Suprapubic skin (tissue), 4 donors: ENCODE measurements around the gene RAP1GAP. TPM values are rescaled to one million over a fixed set of nuclear protein-coding genes. Genes with fewer than 3 reads are reported as not detected.

Experiments used
- DNase-seq, 2 donors: peaks; one replicate each; pipeline ENCODE4 v3.0.0-alpha.2; 2019; ENCODE audit warnings: low spot score in 2 of 2
- H3K27ac ChIP-seq: fragments of 200-600 bp; sonication (generic); one replicate; pipeline ENCODE4 v1.5.1; 2019
- H3K27me3 ChIP-seq: fragments of 200-600 bp; sonication (generic); one replicate; pipeline ENCODE4 v1.5.1; 2019
- H3K36me3 ChIP-seq: fragments of 200-600 bp; sonication (generic); one replicate; pipeline ENCODE4 v1.5.1; 2019
- H3K4me1 ChIP-seq: fragments of 200-600 bp; sonication (generic); one replicate; pipeline ENCODE4 v1.5.1; 2019
- H3K4me3 ChIP-seq: fragments of 200-600 bp; sonication (generic); one replicate; pipeline ENCODE4 v1.5.1; 2019; ENCODE audit warnings: mild to moderate bottlenecking
- H3K9me3 ChIP-seq: fragments of 200-600 bp; sonication (generic); one replicate; pipeline ENCODE4 v1.5.1; 2019
- CTCF ChIP-seq, 2 donors: fragments of 200-600 bp in 1 of 2; fragments of 450-650 bp in 1 of 2; sonication (generic) in 1 of 2; IDR thresholded peaks; one replicate each; pipeline ENCODE4 v1.5.1; 2016 to 2019; ENCODE audit warnings: antibody characterized with exemption in 2 of 2, mild to moderate bottlenecking in 1 of 2, moderate library complexity in 1 of 2
- EP300 ChIP-seq: sonication (generic); formaldehyde crosslinking; IDR thresholded peaks from one replicate; pipeline ENCODE4 v1.6.1; 2017; ENCODE audit warnings: antibody characterized with exemption
- POLR2A ChIP-seq, 2 donors: fragments of 450-650 bp; IDR thresholded peaks; one replicate each; pipeline ENCODE4 v1.6.1; 2017; ENCODE audit warnings: antibody characterized with exemption in 2 of 2, mild to moderate bottlenecking in 2 of 2, moderate library complexity in 2 of 2
- POLR2AphosphoS5 ChIP-seq, 3 donors: sonication (generic); formaldehyde crosslinking; IDR thresholded peaks; one replicate each; pipeline ENCODE4 v1.6.1; 2017; ENCODE audit warnings: antibody characterized with exemption in 3 of 3
- WGBS: methylation state at CpG from one replicate; pipeline ENCODE4 v1.1.5; 2018; 5-methylcytosine and 5-hydroxymethylcytosine counted together
- total RNA-seq, 4 donors: library from RNA; depleted of rRNA; stranded (reverse); fragments of >200 nt; gene quantifications; one replicate each; pipeline ENCODE4 v1.1.0, GENCODE V29; 2016

Gene RAP1GAP
- total RNA-seq, 4 donors from 2014 or later = 1.5 to 4.9 (median 3.6) TPM

DNA sequence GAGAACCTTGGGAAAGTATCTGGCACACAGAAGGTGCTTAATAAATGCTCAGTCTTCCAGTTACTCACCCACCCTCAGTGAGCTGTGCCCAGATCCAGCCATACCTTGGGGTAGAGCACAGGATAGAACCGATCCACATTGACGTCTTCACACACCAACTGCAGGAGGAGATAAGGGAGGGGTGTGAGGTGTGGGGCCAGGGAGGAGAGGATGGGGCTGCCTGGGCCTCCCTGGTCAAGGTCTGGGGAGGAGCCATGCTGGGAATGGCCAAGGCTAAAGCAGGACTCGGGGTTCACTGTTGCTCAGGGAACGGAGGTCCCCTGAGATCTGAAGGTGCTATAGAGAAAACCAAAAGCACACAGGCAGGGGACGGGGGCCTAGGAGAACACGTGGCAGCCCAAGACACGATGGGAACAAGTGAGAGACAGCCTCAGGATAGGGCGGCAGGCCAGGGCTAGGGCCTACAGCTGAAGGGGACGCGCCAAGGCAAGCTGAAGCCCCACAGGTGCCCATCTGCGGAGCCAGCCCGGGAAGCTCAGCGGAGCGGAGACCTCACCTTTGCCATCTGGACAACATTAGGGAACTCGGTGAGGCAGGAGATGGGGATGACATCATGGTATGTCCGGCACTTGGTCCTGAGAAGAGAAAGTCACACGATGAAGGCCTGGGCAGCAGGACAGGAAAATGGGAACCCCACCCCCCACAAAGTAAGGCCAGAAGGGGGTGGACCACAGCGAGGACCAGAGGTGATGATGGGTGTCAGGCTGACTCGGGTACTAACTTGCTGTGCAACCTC lies 55.9 kb downstream of the RAP1GAP start:
- Histone ChIP-seq H3K4me3 (no peak overlapping the region), H3K27ac (no peak overlapping the region), H3K36me3 (no peaks in the 10 kb centered on the region), H3K4me1 (peaks cover 17% of the 10 kb centered on the region), H3K9me3 (no peaks in the 10 kb centered on the region), H3K27me3 (peaks cover 2% of the 10 kb centered on the region)
- DNase-seq = no peak
- WGBS = 85% methylated on average over 19 of the region's 19 CpGs
- TF ChIP-seq POLR2A (IDR thresholded peaks at IDR 0.05) (no peak), CTCF (IDR thresholded peaks at IDR 0.05) (no peak), POLR2AphosphoS5 (IDR thresholded peaks at IDR 0.05) (no peak), EP300 (no peak)

- no peaks in the 10 kb centered on the region for H3K36me3 ChIP-seq
- no peaks in the 10 kb centered on the region for H3K9me3 ChIP-seq
- no peak overlapping the region for H3K27ac ChIP-seq
- TF ChIP-seq POLR2AphosphoS5 (IDR thresholded peaks at IDR 0.05) (no peak), EP300 (no peak), CTCF (IDR thresholded peaks at IDR 0.05) (no peak), POLR2A (IDR thresholded peaks at IDR 0.05) (no peak)
- H3K4me3 ChIP-seq = no peak overlapping the region
- H3K27me3 ChIP-seq = peaks cover 2% of the 10 kb centered on the region
- H3K4me1 ChIP-seq = peaks cover 17% of the 10 kb centered on the region
- WGBS = 91% methylated on average over 13 of the region's 13 CpGs
- DNase-seq = no peak
Measured at GRCh38 chr1:21612057-21612456, 57.1 kb downstream of the RAP1GAP start.

DNA sequence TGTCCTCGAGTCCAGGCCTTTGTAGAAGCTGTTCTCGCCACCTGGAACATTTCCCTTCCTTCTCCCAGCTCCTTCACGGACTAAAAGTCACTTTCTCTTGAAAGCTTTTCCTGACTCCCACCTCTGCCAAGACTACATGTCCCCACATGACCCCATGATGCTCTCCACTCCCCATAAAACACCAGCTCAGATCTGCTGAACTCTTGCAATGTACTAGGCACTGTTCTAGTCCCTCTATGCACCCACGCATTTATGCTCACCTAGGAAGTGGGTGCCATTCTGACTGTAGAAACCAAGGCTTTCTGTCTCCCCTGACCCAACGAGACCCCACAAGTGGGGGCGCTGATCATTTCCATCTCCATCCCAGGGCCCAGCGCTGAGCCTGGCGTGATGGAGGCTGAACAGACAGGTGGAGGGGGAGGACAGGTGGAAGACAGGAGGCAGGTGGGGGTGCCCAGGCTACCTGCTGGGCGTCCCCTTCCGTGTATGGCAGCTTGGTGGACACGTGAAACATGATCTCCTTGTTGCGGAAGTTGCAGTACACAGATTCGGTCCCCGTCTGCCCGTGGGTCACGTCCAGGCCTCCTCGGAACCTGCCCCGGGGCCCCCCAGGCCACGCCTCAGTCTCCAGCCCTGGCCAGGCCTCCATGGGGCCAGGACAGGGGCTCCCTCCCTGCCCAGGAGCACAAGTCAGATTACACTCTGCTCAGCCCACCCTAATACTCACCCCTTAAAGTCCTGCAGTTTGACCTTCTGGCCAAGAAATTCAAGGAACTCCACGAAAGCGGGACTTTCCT lies 58.0 kb downstream of the RAP1GAP start:
- H3K27ac ChIP-seq = no peak overlapping the region
- H3K4me1 ChIP-seq = peaks cover 17% of the 10 kb centered on the region
- TF ChIP-seq POLR2A (IDR thresholded peaks at IDR 0.05) (no peak), POLR2AphosphoS5 (IDR thresholded peaks at IDR 0.05) (no peak), CTCF (IDR thresholded peaks at IDR 0.05) (no peak)
- peaks cover 2% of the 10 kb centered on the region for H3K27me3 ChIP-seq
- no peaks in the 10 kb centered on the region for H3K36me3 ChIP-seq
- no peaks in the 10 kb centered on the region for H3K9me3 ChIP-seq
- no peak overlapping the region for H3K4me3 ChIP-seq
- 85% methylated on average over 21 of the region's 21 CpGs for WGBS
- no peak for DNase-seq

GRCh38 chr1:21610027-21610426 lies 59.1 kb downstream of the RAP1GAP start:
- WGBS = 89% methylated on average over 14 of the region's 16 CpGs
- Histone ChIP-seq H3K4me3 (no peak overlapping the region), H3K9me3 (no peaks in the 10 kb centered on the region), H3K4me1 (peaks cover 8% of the 10 kb centered on the region), H3K27me3 (peaks cover 2% of the 10 kb centered on the region), H3K36me3 (no peaks in the 10 kb centered on the region), H3K27ac (no peak overlapping the region)
- TF ChIP-seq EP300 (no peak), POLR2AphosphoS5 (IDR thresholded peaks at IDR 0.05) (no peak), POLR2A (IDR thresholded peaks at IDR 0.05) (no peak), CTCF (IDR thresholded peaks at IDR 0.05) (no peak)
- DNase-seq = no peak

DNA sequence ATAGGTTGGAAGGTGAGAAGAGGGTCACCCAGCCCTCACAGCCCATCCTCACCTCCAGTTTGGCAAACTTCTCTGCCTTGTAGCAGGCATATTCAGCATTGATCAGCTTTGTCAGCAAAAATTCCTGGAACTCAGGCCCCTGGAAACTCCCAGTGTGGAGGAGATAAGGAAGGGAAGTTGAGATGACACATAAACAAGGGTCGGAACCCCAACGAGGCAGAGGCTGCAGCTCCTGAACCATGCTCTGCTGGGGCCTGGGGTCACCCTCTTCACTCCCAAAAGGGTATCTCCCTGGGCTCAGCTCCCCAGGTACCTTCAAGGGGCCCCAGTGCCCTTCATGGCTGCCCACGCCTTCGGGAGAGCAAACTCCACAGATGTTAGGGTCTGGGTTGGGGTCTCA lies 60.4 kb downstream of the RAP1GAP start:
- H3K27me3 ChIP-seq = peaks cover 2% of the 10 kb centered on the region
- no peak for DNase-seq
- no peaks in the 10 kb centered on the region for H3K36me3 ChIP-seq
- no peaks in the 10 kb centered on the region for H3K9me3 ChIP-seq
- no peaks in the 10 kb centered on the region for H3K4me1 ChIP-seq
- no peak for TF ChIP-seq EP300
- no peak for TF ChIP-seq POLR2AphosphoS5 (IDR thresholded peaks at IDR 0.05)
- TF ChIP-seq CTCF (IDR thresholded peaks at IDR 0.05) = no peak
- no peak for TF ChIP-seq POLR2A (IDR thresholded peaks at IDR 0.05)
- H3K4me3 ChIP-seq = no peak overlapping the region
- H3K27ac ChIP-seq = no peak overlapping the region
- WGBS = 67% methylated on average over 4 of the region's 4 CpGs
